ENCODE measurements around the gene OR1D2. TPM values are rescaled to one million over a fixed set of nuclear protein-coding genes. Genes with fewer than 3 reads are reported as not detected.

The OR1D2 gene
- not detected in 2 replicates for total RNA-seq

GRCh38 chr17:3104322-3104721, at the start of gene OR1D2:
Gene OR1D2, minus strand, starts transcription at chr17:3104422. Its CDS starts 11,426 bp downstream, at chr17:3092996.

DNA sequence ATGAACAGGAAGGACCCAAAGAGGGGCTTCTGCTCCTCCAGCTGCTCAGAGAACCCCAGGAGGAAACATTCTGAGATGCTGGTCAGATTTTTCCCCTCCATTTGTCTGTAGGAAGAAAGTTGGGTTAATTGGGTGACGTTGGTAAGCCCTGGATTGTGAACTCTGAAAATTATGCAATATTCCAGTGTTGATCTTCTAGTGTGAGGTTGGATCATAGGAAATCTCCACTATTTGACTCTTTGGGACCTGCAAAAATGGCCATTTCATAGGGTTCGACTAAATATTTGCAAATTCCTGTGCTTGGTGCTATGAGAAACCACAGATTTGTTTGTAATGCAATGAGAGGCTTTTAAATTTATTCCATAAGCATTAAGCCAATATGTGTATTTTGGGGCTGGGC, 23.2 kb upstream of the OR1D2 start, which contains the start of gene OR1G1:
TSS of gene OR1G1 (minus strand) at position 101 of the 400 bp plus-strand sequence. CDS start at position 101, 0 bp downstream.

GRCh38 chr17:3063507-3063906, 40.7 kb downstream of the OR1D2 start, which contains the start of gene OR1D5:
Gene OR1D5, minus strand, starts transcription at chr17:3063607. Its CDS starts 0 bp downstream, at chr17:3063607.

Other genes with a start within 250 kb of the OR1D2 start
- gene OR1D5, start 40.8 kb downstream of the OR1D2 start, total RNA-seq: not detected in 2 replicates
- gene OR1G1, start 23.1 kb upstream of the OR1D2 start, total RNA-seq: not detected in 2 replicates
- gene OR1A2, start 93.1 kb upstream of the OR1D2 start, total RNA-seq: not detected in 2 replicates
- not detected in 2 replicates for gene OR1A1, start 103.2 kb upstream of the OR1D2 start, total RNA-seq
- gene OR3A1, start 193.9 kb upstream of the OR1D2 start, total RNA-seq: not detected in 2 replicates

All from hair follicular keratinocyte (primary cell).